DND-41 (cell line): ENCODE measurements around the gene POLR2B.

Experiments
- EZH2 ChIP-seq: IDR thresholded peaks from 3 replicates; pipeline ENCODE4 v1.6.1; 2012; ENCODE audit warnings: borderline replicate concordance, low read depth, mild to moderate bottlenecking, moderate library complexity, low read length, inconsistent platforms; ENCODE audit not compliant: severe bottlenecking
- TF ChIP-seq, protein P1 (sequence below): IDR thresholded peaks from 2 replicates; pipeline ENCODE4 v1.5.1; 2012; ENCODE audit warnings: borderline replicate concordance, low read length, moderate library complexity, mild to moderate bottlenecking; ENCODE audit not compliant: poor library complexity, severe bottlenecking; ENCODE audit errors: extremely low read depth

DNA sequence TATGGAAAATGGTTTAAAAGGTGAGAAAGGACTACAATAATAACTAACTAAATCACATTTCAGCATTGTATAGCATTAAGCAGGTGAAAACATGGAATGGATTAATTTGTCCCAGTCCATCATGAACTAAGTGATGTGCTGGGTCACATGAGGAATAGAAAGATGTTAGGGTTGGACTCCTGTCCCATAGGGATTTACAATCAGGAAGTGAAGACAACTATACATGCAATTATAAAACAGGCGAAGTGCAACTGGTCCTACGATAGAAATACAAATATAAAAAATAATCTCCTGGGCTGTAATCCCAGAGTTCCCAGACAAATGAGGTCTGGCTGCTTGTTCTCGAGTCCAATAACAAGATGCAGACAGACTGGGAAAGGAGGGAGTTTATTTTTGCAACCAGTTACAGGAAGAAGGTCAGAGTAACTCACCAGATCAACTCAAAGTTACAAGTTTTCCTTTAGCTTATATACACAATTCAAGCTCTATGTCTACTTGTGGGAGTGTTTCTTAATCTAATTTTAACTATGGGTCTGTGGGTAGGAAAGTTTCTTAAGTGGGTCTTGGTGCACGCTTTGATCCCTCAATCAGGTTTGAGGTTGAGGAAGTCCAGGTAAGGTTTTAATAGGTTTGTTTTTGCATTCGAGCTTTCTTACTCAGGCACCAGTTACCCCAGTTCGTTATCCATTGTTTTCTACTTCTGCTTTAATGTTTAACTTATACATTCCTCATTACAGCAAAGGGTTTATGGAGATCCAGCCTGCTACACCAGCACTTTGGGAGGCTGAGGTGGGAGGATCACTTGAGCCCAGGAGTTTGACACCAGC is 81.4 kb downstream of the POLR2B start:
- TF ChIP-seq EZH2, result no peak
- TF ChIP-seq, protein P1, sequence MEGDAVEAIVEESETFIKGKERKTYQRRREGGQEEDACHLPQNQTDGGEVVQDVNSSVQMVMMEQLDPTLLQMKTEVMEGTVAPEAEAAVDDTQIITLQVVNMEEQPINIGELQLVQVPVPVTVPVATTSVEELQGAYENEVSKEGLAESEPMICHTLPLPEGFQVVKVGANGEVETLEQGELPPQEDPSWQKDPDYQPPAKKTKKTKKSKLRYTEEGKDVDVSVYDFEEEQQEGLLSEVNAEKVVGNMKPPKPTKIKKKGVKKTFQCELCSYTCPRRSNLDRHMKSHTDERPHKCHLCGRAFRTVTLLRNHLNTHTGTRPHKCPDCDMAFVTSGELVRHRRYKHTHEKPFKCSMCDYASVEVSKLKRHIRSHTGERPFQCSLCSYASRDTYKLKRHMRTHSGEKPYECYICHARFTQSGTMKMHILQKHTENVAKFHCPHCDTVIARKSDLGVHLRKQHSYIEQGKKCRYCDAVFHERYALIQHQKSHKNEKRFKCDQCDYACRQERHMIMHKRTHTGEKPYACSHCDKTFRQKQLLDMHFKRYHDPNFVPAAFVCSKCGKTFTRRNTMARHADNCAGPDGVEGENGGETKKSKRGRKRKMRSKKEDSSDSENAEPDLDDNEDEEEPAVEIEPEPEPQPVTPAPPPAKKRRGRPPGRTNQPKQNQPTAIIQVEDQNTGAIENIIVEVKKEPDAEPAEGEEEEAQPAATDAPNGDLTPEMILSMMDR, result no peak
